WI38 (cell line): ENCODE results near the gene PRDM16.

Source experiments
- H3K4me3 ChIP-seq: 2 replicates; pipeline ENCODE4 v1.5.1; 2011; ENCODE audit warnings: low read depth, mild to moderate bottlenecking, control low read depth, low read length
- CTCF ChIP-seq: IDR thresholded peaks from 2 replicates; pipeline ENCODE4 v1.5.1; 2012; ENCODE audit warnings: low read depth, mild to moderate bottlenecking, control low read depth, low read length

PRDM16 gene

GRCh38 chr1:3070644-3071564, 1.9 kb downstream of the PRDM16 start:
- no peak for TF ChIP-seq CTCF
- H3K4me3 ChIP-seq = no peak overlapping the region

GRCh38 chr1:3071565-3072390, 2.8 kb downstream of the PRDM16 start:
- no peak overlapping the region for H3K4me3 ChIP-seq
- no peak for TF ChIP-seq CTCF

GRCh38 chr1:3072391-3073185, 3.6 kb downstream of the PRDM16 start:
- no peak overlapping the region for H3K4me3 ChIP-seq
- no peak for TF ChIP-seq CTCF

GRCh38 chr1:3073186-3073488, 4.1 kb downstream of the PRDM16 start:
- no peak for TF ChIP-seq CTCF
- no peak overlapping the region for H3K4me3 ChIP-seq

GRCh38 chr1:3073489-3074296, 4.7 kb downstream of the PRDM16 start:
- no peak overlapping the region for H3K4me3 ChIP-seq

More at GRCh38 chr1:3073489-3074296, 4.7 kb downstream of the PRDM16 start:
- no peak for TF ChIP-seq CTCF
